IPS-NIHi11 (cell line): ENCODE results near the gene PLXNA4.
"Not testable (repeated sequence)": the region's sequence is repeated elsewhere in the genome, so short reads cannot be mapped to it uniquely, and the experiment has no call there.

ENCODE experiments used
- DNase-seq: peaks from one replicate; pipeline ENCODE4 v3.0.0; 2012; ENCODE audit warnings: mixed read lengths, low spot score

Gene PLXNA4

DNA sequence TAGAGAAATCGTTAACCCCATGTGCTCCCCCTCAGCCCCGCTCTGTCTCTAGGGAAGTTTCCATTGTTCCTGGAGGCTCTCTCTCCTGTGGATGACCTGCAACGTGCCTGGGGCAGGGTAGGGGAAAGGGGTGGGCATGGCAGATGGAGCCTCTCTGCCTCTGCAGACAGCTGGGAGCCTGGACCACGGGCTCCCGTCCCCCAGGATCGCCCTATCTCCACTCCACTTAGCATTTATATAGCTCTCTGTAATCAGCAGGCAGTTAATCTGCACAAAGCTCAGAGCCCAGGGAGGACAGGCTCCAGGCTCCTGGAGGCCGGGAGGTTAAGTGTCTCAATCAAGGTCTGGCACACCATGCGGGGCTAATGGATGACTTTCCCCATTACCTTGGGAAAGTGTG, 369.7 kb downstream of the PLXNA4 start:
- no peak for DNase-seq

DNA sequence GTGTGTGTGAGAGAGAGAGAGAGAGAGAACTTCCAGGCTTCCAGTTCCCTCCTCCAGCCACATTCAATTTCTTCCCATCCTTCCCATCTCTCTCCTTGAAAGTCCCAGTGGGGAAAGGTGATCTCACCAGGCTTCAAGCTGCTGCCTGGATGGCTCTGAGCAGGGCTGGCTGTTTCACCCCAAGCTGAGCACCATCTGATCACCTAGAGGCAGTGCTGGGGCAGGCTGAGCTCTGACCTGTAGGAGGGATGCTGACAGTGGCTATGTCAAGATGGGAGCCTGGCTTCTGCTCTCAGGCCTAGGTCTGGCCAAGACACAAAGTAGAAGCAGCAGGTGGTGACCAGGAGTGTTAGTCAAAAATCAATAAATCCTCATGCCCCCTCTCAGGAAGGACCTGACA, 370.8 kb downstream of the PLXNA4 start:
- DNase-seq, result no peak

DNA sequence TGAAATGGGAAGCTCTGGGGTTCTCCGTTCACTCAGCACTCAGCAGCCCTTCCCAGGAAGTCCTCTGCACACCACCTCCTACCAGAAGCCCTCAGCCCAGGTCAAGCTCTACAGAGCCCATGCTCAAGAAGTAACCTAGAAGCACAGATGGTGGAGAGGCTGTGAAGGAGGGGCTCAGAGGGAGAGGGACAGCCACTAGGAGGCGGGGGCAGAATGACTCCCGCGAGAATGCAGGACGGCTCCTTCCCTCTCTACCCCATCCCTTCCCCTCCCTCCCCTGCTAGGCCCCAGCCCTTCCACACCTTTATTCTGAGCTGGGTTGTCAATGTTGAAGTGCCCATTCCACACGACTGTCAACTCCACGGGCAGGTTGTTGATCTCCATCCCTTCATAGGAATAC, 373.2 kb downstream of the PLXNA4 start:
- peak; percentile 49 for DNase-seq

DNA sequence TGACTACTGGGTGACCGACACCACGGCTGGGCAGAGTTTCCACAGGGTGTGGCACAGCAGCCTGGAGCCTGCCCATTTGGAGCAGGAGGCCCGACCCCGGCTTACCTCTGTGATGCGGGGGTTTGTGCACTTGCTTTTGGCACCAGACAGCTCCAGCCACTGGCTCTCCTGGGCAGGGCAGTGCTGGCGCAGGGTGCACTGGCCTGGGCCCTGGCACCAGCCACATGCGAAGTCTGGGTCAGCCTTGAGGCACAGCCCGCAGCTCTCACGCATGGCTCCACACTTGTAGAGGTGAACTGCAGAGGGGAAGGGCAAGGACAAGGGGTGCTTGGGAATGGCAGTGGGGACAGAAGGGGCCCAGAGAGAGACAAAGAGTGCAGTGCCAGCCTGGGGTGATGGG, 373.7 kb downstream of the PLXNA4 start:
- DNase-seq, result no peak

DNA sequence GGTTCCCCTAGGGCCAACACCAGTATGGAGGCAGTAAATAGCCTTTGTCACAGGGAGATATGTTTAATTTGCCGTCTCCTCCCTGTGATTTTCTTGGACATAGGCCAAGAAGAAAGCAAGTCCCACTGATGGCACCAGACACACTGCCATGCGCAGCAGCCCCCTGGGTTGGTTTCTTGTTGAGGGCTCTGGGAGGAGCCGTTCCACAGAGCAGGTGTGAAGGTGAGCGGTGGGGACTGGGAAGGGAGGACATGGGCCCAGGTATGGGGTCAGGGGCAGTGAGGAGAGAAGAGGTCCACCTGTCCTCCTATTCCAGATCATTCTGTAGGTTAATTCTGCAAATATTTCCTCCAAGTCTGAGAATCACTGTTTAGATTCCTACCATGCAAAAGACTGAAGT, 376.1 kb downstream of the PLXNA4 start:
- no peak for DNase-seq

DNA sequence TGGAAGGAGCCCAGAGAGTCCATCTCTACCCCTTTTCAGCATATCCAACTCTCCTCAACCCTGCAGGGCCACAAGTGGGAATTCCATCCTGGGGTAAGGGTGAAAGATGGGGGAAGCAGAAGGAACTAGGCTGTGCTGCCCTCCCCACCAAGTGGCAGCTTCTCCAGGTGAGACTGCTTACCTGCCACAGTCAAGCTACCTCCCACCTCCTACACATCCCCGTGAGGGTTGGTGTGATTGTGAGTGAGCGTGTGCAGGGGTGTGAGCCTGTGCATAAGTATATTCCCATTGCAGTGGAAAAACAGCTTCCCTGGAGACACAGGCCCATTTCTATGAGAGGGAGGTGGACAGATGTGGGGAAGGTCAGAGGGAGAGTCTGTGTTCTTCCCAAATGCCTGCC, 376.6 kb downstream of the PLXNA4 start:
- DNase-seq, result no peak

DNA sequence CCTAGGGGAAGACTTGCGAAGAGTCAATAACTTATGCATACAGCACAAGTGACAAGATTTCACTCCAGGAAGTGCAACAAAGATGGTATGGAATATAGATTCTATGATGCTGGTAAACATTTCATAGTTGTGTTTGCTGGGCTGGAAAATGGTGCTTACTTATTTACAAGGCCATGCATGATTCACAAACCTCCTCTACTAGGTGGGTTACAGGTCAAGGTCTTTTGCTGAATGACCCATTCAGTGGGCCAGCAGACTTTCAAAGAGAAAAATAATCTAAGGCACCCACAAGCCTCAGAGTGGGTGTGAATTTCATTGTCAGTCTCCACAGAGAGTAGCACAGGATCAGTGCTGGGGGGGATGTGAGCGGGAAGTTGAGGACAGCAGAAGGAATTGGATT, 378.5 kb downstream of the PLXNA4 start:
- DNase-seq, result no peak

DNA sequence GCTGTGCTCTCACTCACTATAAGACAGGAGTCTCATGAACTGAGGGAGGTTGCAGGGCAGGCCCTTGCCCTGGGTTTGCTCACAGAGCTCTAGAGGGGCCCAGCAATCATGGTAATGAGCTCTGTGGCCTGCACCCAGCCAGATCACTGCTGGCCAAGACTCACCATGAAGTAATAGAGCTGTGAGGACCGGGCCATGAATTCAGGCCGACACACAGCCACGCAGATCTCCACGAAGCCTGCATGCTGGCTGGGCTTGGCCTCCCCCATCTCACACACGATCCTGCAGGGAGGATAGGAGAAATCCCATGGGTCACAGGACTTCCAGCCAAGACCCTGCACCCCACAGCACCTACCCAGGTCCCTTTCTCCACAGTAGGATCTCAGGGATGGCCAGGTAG, 382.4 kb downstream of the PLXNA4 start:
- no peak for DNase-seq

DNA sequence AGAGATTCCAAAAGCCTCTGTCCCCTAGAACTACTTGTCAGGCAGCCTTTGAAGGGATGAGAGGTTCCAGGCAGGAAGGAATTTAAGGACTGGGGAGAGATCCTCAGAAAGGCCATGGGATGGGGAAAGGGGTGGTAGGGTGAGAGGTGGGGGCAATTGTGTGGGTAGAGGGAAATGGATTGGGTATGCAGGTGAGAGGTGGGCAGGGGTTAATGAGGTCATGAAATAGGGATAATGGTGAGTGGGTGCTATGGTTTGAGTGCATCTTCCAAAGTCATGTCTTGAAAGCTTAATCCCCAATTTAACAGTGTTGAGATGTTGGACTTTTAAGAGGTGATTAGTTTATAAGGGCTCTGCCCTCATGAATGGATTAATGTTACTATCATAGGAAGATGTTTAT, 383.5 kb downstream of the PLXNA4 start:
- DNase-seq, result no peak

DNA sequence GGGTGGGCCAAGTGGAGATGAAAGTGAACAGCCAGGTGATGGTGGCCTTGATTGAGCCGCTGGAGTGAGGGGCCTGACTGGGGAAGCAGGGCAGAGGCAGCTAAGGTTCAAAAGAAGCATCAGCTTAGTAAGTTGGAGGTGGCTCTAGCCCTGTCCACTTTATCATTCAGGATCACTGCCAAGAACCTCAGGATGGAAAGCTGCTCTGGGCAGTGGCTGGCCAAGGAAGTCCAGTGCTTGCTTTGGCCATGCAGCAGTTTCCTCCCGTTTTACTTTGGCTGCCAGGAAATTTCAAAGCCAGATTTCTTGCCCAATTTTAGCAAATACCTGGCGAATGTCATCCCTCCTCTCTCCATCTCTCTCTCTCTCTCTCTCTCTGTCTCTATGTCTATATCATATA, 384.9 kb downstream of the PLXNA4 start:
- no peak for DNase-seq

DNA sequence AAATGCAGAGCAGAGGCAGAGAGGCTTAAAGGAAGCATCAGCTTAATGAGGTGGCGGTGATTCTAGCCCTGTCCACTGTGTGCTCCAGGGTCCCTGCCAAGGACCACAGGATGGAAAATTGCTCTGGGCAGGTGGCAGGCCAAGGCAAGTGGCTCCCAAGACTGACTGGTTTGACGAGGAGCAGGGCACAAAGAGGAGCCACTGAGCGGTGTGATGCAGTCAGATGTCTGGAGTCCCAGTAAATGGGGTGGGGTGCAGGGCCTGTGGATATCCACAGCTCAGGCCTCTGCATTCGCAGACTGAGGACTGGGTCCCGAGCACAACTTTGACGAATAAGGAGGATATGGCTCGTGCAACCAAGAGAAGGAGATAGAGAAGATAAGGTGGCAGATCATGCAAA, 385.6 kb downstream of the PLXNA4 start:
- no peak for DNase-seq

DNA sequence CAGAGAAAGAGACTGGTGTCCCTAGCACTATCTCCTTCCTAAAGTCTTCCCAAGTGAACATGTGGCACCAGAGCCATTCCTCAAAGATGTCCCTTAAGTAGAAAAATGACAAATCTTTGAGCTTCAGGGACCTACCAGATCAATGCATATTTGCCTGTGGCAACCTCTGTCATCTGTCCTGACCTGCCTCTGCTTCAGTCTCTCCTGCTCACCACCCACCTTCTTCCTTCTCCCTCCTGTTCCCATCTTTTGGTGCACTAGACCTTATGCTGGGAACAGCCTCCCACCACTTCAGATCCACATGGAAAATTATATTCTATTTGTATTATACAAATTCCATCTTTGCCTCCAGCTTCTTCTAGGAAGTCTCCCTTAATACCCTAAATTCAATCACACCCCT, 386.4 kb downstream of the PLXNA4 start:
- DNase-seq, result no peak

DNA sequence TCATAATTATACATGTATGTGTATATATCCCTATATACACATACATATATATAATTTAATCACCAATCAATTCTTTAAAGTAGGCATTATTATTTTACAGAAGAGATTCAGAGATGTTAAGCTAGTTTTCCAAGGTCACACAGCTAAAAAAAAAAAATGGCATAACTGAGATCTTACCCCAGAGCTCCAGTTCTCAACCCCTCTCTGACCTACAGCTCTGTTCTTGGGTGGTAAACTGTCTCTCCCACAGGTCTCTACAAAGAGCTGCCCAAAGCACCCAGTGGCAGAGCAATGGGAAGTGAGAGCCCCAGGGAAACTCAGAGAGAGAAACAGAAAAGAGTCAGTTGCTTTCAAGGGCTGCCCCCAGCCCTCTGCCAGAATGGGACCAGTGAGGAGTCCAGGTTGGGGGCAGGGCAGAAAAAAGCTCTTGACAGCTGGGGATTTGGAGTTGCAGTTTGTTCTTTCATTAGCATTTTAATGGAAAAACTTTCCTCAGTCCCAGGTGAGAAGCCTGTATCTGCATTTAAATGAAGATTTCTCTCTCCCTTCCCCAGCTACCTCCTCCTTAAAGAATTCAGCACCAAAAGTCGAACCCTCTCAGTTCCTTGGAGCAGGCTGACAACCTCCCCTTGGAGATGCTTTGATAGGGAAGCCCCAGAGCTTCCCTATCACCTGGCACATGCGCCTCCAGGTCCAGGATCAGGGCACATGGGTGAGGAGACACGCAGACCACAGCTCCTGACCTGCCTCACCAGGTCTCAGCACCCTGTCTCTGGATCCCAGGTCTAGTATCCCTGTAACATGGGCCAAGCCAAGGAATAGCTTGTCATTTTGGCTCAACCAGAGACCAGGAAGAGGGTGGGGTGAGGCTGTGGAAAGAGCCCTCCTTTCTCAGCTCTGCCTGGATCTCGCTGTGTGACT, 388.1 kb downstream of the PLXNA4 start:
- peak; percentile 68 for DNase-seq

DNA sequence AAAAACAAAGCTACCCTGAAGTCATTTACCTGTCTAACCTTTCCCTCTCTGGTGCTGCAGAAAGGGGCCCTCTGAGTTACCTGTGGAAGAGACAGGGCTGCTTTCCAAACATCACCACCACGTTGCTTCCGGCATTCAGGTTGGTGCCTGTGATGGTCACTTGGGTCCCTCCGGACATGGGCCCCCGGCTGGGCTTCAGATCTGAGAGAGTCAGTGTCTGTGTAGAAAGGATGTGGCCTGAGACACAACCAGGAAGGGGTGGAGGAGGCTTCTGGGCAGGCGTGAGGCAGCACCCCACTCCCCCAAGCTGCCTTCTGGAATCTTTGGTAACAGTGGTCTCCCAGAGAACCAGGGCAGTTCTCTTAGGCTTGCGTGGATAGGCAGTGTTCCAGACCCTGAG, 388.9 kb downstream of the PLXNA4 start:
- no peak for DNase-seq

DNA sequence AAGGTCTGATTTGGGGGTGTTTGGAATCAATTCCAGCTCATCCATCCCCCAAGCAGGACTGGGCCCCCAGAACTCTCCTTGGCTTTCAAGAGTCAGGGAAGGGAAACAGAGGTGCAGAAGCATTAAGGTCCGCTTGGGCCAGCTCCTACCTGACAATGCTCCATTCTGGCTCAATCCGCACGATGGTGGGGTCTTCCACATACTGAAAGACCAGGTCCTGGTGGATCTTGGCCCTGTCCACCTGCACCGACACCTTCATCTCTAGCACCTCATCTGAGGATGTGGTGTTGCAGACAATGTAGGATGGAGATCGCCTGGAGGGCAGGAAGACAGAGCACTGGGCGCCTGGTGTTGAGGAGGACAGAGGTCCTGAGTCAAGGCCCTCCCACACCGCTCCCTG, 391.1 kb downstream of the PLXNA4 start:
- no peak for DNase-seq

DNA sequence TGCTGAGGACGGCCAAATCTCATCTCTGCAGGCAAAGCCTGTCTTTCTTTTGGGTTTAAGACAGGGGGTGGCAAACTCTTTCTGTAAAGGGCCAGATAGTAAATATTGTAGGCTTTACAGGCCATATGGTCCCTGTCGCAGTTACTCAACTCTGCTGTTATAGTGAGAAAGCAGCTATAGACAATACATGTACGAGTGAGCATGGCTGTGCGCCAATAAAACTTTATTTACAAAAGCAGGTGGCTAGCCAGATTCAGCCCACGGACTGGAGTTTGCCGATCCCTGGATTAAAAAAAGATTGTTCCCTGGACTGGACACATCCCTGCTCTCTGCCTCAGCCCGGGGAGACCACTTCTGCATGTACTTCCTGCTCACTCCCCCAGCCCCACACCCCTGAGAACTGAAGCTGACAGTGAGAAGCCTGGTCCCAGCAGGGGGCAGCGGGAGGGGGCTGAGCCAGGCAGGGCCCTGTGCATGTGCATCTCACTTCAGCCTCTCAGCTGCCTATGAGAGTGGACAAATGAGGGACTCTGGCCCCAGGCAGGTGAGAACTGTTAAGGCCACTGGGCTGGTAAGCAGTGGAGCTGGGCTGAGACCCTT, 392.4 kb downstream of the PLXNA4 start:
- no peak for DNase-seq

DNA sequence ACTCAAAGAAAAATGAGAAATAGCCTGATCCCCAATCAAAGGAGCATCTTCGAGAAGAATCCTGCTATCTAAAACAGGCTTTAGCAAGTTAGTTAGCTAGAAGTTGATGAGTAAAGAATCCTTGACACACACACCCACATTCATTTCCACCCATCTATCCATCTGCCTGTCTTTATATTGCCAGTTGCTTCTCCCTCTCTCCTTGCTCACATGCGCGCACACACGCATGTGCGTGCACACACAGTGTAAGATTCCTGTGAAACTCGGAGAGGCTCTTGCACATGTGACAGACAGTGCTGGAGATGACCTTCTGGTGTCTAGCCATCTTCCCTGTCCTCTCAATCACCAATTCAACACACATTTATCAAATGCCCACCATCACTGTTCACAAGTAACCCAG, 393.3 kb downstream of the PLXNA4 start:
- no peak for DNase-seq

DNA sequence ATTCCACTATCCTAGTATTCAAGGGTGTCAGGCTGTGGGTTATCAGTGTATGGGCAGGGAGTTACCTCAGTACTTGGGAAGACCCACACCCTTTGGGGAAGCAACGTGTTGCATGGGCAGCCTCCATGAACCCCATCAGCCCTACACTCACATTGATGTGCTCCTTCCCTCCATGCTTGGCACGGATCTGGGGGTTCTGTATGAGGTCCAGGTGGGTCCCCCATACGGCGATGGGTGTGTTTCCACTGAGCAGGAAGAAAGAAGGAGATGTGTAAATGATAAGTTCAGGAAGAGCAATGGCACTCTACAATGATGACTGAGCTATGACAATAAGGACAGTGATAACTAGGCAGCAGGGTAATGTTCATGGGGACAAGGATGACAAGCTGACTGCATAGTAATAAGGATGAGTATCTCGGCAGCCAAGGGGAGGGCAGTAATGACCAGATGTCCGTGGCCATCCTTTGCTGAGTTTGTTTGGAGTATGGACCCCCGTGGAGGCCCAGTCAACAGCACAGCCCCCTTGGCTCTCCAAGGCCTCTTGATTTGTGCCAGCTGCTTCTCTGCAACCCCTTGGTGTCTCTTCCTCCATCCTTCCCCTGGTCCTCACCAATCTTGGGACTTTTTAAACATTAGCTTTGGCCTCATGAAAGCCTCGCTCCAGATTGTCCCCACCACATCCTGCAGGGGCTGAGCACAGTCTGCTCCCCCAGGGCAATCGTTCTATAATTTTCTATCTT, 394.2 kb downstream of the PLXNA4 start:
- no peak for DNase-seq

DNA sequence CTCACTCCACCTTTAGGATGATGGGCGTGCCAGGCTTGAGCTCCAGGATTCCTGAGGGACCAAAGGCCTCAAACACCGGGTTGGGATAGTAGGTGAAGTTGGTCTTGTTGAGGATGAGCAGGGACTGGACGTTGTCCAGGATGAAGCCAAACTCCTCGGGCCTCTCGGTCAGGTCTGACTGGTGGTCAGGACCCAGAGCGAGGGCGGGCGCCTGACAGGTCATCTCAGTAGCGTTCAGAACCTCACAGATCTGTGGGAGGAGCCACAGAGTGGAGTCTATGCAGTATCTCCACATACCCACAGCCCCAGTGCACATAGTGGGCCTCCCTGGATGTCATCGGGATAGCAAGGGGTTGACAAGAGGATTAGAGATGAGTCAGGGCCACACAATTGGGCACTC, 394.9 kb downstream of the PLXNA4 start:
- DNase-seq, result no peak

DNA sequence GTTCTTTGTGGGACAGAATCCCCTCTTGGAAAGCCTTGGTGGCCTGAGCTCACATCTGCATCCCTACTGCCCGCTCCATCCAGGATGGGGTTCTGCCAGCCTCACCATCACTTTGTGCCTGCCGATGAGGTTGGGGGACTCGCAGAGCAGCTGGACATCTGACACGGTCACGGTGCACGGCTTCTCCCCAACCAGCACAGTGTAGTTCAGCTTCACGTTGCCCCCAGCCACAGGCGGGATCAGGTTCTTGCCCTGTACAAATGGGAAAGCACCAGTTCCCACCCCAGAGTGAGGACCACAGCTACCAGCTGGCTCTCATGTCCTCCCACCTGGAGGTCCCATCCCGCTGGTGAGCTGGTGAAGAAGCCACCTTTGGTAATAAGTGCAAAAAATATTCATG, 395.8 kb downstream of the PLXNA4 start:
- no peak for DNase-seq

DNA sequence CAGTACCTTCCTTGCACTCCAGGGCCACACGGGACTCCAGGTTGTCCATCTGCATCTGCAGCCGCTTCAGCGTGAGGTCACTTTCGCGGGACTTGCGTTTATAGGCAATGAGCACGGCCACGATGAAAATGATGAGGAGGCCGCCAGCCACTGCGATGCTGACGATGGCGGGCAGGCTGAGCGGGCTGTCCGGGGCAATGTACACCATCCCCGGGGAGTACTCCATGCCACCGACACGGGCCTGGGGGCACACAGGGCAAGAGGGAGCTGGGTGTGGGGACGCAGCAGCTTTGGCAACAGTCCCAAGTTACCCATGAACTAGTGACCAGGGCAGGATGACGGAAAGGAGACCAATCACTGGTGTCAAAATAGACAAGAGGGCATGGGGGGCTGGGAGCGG, 396.6 kb downstream of the PLXNA4 start:
- no peak for DNase-seq

DNA sequence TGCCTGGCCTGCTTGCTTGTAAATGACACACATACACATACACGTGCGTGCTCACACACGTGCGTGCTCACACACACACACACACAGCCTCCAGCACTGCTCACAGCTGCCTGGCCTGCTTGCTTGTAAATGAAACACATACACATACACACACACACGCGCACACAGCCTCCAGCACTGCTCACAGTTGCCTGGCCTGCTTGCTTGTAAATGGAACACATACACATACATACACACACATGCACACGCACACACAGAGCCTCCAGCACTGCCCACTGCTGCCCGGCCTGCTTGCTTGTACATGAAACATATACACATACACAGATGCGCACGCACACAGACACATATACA, 397.2 kb downstream of the PLXNA4 start:
- no peak for DNase-seq

DNA sequence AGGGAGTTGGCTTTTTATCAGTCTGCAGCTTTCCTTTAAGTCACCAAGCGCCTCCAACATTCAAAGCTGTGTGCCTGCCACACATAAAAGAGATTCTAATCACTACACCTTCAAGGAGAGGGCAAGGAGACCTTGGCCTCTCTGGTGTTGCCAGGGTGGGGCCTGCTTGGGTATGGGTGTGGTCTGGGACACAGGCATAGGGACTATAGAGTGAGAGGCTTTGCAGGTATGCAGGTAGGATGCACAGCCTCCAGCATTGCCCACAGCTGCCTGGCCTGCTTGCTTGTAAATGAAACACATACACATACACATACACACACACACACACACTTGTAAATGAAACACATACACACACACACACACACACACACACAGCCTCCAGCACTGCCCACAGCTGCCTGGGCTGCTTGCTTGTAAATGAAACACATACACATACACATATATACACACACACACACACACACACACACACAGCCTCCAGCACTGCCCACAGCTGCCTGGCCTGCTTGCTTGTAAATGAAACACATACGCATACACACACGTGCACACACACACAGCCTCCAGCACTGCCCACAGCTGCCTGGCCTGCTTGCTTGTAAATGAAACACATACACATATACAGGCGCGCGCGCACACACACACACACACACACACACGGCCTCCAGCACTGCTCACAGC, 397.7 kb downstream of the PLXNA4 start:
- not testable (repeated sequence) for DNase-seq
